A673 (cell line): Measurements from ENCODE around the gene ACOXL.

Experiments used
- CTCF ChIP-seq: fragments of 300-800, 200-600 bp; sonication (generic); conservative IDR thresholded peaks from 2 replicates; pipeline ENCODE4 v1.5.1; 2017; ENCODE audit warnings: low read depth, mild to moderate bottlenecking, antibody characterized with exemption, low read length, moderate library complexity, mixed read lengths
- EZH2 ChIP-seq: fragments of 200-600 bp; sonication (generic); IDR thresholded peaks from 2 replicates; pipeline ENCODE4 v1.6.1; 2017; ENCODE audit warnings: borderline replicate concordance, low read depth, mild to moderate bottlenecking, mixed read lengths, antibody characterized with exemption, low read length; ENCODE audit not compliant: poor library complexity, severe bottlenecking

- TF ChIP-seq CTCF (no peak), EZH2 (no peak)
Measured at GRCh38 chr2:110971811-110972210, 239.4 kb downstream of the ACOXL start.
